ENCODE measurements around the gene ESPN. TPM values are rescaled to one million over a fixed set of nuclear protein-coding genes. Genes with fewer than 3 reads are reported as not detected.

ESPN gene
- total RNA-seq, 1 donor from 2014 or later, result 25.7 TPM

DNA sequence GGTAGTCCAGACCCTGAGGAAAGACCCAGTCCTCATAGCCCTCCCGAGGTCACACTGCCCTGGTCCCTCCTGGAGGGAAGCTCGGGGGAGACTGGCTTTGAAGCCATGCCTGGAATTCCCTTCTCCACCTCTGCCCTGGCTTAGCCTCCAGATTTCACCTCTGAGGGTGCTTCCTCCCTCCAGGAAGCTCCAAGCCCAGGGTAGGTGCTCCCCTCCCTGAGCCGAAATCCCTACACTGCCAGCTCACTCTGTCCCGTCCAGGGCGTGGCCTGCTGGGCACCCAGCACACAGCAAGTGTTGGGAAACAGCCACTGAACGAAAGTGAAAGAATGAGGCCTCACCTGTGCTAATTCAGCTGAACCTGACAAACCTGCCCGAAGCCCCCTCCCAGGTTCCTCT lies 47.4 kb downstream of the ESPN start:
- Mint-ChIP-seq H3K27ac (ENCODE audit: unreplicated experiment) (no peak overlapping the region), H3K27me3 (ENCODE audit: unreplicated experiment) (peaks cover 7% of the 10 kb centered on the region), H3K36me3 (ENCODE audit: unreplicated experiment) (no peaks in the 10 kb centered on the region), H3K4me1 (ENCODE audit: low read depth, unreplicated experiment) (peaks cover 4% of the 10 kb centered on the region), H3K9me3 (ENCODE audit: unreplicated experiment) (no peaks in the 10 kb centered on the region), H3K4me3 (ENCODE audit: unreplicated experiment) (no peak overlapping the region)
- no peak for DNase-seq
- TF ChIP-seq, protein P1, sequence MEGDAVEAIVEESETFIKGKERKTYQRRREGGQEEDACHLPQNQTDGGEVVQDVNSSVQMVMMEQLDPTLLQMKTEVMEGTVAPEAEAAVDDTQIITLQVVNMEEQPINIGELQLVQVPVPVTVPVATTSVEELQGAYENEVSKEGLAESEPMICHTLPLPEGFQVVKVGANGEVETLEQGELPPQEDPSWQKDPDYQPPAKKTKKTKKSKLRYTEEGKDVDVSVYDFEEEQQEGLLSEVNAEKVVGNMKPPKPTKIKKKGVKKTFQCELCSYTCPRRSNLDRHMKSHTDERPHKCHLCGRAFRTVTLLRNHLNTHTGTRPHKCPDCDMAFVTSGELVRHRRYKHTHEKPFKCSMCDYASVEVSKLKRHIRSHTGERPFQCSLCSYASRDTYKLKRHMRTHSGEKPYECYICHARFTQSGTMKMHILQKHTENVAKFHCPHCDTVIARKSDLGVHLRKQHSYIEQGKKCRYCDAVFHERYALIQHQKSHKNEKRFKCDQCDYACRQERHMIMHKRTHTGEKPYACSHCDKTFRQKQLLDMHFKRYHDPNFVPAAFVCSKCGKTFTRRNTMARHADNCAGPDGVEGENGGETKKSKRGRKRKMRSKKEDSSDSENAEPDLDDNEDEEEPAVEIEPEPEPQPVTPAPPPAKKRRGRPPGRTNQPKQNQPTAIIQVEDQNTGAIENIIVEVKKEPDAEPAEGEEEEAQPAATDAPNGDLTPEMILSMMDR (IDR thresholded peaks at IDR 0.05; ENCODE audit: partially characterized antibody, unreplicated experiment), result no peak

DNA sequence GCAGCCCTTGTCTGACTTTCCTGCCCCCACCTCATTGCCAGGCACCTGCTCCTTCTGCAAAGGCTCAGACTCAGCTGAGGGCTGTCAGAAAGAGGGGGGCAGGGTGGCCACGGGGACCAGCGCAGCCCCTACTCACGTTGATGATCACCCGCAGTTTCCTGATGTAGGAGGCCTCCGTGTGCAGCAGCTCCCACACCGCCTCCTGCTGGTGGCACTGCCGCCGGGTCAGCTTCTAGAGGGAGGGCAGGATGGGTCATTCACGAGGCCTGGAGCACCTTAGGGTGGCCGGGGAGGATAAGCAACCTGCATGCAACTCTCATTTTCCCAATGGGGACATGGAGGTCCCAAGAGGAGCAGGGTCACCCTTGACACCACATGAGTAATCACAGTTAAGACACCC lies 47.8 kb downstream of the ESPN start:
- no peak for DNase-seq
- TF ChIP-seq, protein P1 (IDR thresholded peaks at IDR 0.05; ENCODE audit: partially characterized antibody, unreplicated experiment), result peak; percentile 29
- Mint-ChIP-seq H3K27me3 (ENCODE audit: unreplicated experiment) (peaks cover 7% of the 10 kb centered on the region), H3K4me1 (ENCODE audit: low read depth, unreplicated experiment) (peaks cover 4% of the 10 kb centered on the region), H3K27ac (ENCODE audit: unreplicated experiment) (no peak overlapping the region), H3K4me3 (ENCODE audit: unreplicated experiment) (no peak overlapping the region), H3K9me3 (ENCODE audit: unreplicated experiment) (no peaks in the 10 kb centered on the region), H3K36me3 (ENCODE audit: unreplicated experiment) (no peaks in the 10 kb centered on the region)

DNA sequence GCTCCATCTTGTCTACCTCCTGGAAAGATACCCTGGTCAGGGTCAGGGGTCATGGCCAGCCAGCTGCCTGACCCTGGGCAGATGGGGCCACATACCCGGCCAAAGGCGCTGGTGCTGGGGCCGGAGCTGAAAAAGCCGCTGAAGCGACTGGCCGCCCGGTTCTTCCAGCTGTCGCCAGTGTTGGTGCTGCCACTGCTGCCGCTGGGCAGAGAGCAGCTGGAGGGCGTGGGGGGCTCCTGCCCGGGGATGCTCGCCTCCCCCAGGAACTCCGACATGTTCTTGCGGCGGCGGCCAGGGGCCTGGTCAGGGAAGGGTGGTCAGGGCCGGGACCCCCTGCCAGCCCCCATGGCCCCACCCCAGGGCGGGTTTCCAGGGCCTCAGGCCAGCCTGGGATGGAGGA lies 48.6 kb downstream of the ESPN start:
- Mint-ChIP-seq H3K4me3 (ENCODE audit: unreplicated experiment) (no peak overlapping the region), H3K36me3 (ENCODE audit: unreplicated experiment) (no peaks in the 10 kb centered on the region), H3K27me3 (ENCODE audit: unreplicated experiment) (peaks cover 7% of the 10 kb centered on the region), H3K27ac (ENCODE audit: unreplicated experiment) (no peak overlapping the region), H3K4me1 (ENCODE audit: low read depth, unreplicated experiment) (peaks cover 4% of the 10 kb centered on the region), H3K9me3 (ENCODE audit: unreplicated experiment) (no peaks in the 10 kb centered on the region)
- TF ChIP-seq, protein P1 (IDR thresholded peaks at IDR 0.05; ENCODE audit: partially characterized antibody, unreplicated experiment), result no peak
- no peak for DNase-seq

DNA sequence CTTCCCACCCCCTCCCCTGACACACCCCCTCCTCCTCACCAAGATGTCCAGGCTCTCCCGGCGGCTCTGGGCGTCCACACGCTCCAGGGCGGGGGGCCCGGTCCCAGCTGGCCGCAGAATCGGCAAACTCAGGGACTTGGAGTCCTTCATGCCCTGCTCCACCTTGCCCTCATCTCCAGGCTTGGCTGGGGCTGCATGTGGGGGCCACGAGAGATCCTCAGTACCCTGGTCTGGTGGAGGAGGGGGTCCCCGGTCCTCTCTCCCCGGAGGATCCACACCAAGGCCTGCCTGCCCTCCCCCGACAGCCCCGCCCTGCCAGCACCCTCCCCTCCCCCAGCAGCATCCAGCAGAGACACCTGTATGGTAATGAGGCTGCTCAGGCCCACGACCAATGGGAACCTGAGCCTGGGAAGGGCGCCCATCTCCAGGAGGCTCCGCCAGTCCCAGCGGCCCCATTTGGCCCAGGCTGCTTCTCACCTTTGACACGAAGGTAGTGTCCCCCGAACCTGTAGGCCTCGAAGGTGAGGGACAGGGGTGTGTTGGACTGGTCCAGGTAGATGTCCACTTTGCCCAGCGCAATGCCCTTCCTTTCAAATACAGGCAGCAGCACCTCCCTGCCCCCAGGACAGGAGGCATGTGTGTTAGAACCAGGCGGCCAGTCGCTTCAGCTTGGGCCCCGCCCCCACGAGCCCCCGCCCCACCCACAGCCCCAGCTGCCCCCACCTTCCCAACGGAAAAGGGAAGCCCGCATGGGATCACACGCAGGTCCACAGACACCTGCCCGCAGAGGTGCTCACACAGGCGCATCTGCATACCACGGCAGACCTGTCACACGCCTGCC lies 49.6 kb downstream of the ESPN start:
- no peak for DNase-seq
- H3K9me3 Mint-ChIP-seq (ENCODE audit: unreplicated experiment), result no peaks in the 10 kb centered on the region
- H3K36me3 Mint-ChIP-seq (ENCODE audit: unreplicated experiment), result no peaks in the 10 kb centered on the region
- H3K4me3 Mint-ChIP-seq (ENCODE audit: unreplicated experiment), result no peak overlapping the region
- no peak overlapping the region for H3K27ac Mint-ChIP-seq (ENCODE audit: unreplicated experiment)
- TF ChIP-seq, protein P1 (IDR thresholded peaks at IDR 0.05; ENCODE audit: partially characterized antibody, unreplicated experiment), result no peak
- peaks cover 6% of the 10 kb centered on the region for H3K27me3 Mint-ChIP-seq (ENCODE audit: unreplicated experiment)
- peaks cover 4% of the 10 kb centered on the region for H3K4me1 Mint-ChIP-seq (ENCODE audit: low read depth, unreplicated experiment)

DNA sequence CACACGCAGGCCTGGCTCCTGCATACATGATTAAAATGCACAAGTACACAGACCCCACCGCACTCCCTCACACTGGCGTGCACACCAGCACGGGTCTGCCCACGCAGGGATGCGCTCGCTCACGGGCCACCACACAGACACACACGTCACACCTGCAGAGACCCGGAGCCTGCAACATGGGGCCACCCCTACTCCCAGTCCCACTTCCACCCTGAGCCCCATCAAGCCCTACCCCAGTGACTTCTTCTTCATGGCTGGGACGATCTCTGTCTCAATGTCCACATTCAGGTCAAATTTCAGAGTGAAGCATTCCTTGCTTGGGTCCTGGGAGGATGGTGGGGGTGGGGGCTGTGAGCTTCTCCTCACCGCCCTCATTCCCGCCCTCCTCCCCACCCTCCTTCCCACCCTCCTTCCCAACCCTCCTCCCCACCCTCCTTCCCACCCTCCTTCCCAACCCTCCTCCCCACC lies 50.3 kb downstream of the ESPN start:
- H3K27me3 Mint-ChIP-seq (ENCODE audit: unreplicated experiment), result peaks cover under 1% of the 10 kb centered on the region
- peaks cover 4% of the 10 kb centered on the region for H3K4me1 Mint-ChIP-seq (ENCODE audit: low read depth, unreplicated experiment)
- TF ChIP-seq, protein P1 (IDR thresholded peaks at IDR 0.05; ENCODE audit: partially characterized antibody, unreplicated experiment), result no peak
- H3K9me3 Mint-ChIP-seq (ENCODE audit: unreplicated experiment), result no peaks in the 10 kb centered on the region
- no peak overlapping the region for H3K4me3 Mint-ChIP-seq (ENCODE audit: unreplicated experiment)
- no peak overlapping the region for H3K27ac Mint-ChIP-seq (ENCODE audit: unreplicated experiment)
- no peaks in the 10 kb centered on the region for H3K36me3 Mint-ChIP-seq (ENCODE audit: unreplicated experiment)
- DNase-seq, result no peak

All from glutamatergic neuron (in vitro differentiated cells).